Mucosa of stomach (tissue), 1 donor: ENCODE measurements around the gene KCNIP2.

Source experiments
- H3K27me3 ChIP-seq: one replicate; pipeline ENCODE4 v1.7.0; 2013; ENCODE audit warnings: mild to moderate bottlenecking, low read length; ENCODE audit not compliant: control insufficient read depth, insufficient read depth
- H3K36me3 ChIP-seq: one replicate; pipeline ENCODE4 v1.7.0; 2013; ENCODE audit warnings: low read length; ENCODE audit not compliant: control insufficient read depth, insufficient read depth
- H3K4me1 ChIP-seq: one replicate; pipeline ENCODE4 v1.7.0; 2013; ENCODE audit warnings: mild to moderate bottlenecking, low read length; ENCODE audit not compliant: control insufficient read depth, insufficient read depth
- H3K4me3 ChIP-seq: one replicate; pipeline ENCODE4 v1.7.0; 2013; ENCODE audit warnings: low read length
- H3K9ac ChIP-seq: one replicate; pipeline ENCODE4 v1.7.0; 2013; ENCODE audit warnings: mild to moderate bottlenecking, low read length, moderate library complexity
- H3K9me3 ChIP-seq: one replicate; pipeline ENCODE4 v1.7.0; 2013; ENCODE audit warnings: mild to moderate bottlenecking, low read length, moderate library complexity; ENCODE audit not compliant: control insufficient read depth
- donor health status: Pancreatic carcinoma.

The KCNIP2 gene

GRCh38 chr10:101875068-101875688 is 31.6 kb upstream of the KCNIP2 start:
- Histone ChIP-seq H3K4me1 (no peaks in the 10 kb centered on the region), H3K4me3 (no peak overlapping the region), H3K36me3 (no peaks in the 10 kb centered on the region), H3K9ac (no peak overlapping the region), H3K9me3 (no peaks in the 10 kb centered on the region), H3K27me3 (no peaks in the 10 kb centered on the region)

GRCh38 chr10:101874252-101874651 is 30.7 kb upstream of the KCNIP2 start:
- Histone ChIP-seq H3K9ac (no peak overlapping the region), H3K9me3 (no peaks in the 10 kb centered on the region), H3K27me3 (no peaks in the 10 kb centered on the region), H3K4me3 (no peak overlapping the region), H3K4me1 (no peaks in the 10 kb centered on the region), H3K36me3 (no peaks in the 10 kb centered on the region)

GRCh38 chr10:101867931-101868330 is 24.3 kb upstream of the KCNIP2 start:
- H3K9me3 ChIP-seq, result no peaks in the 10 kb centered on the region

GRCh38 chr10:101859530-101859929 is 15.9 kb upstream of the KCNIP2 start:
- H3K4me1 ChIP-seq, result no peaks in the 10 kb centered on the region
- no peak overlapping the region for H3K9ac ChIP-seq
- H3K36me3 ChIP-seq, result no peaks in the 10 kb centered on the region
- H3K9me3 ChIP-seq, result no peaks in the 10 kb centered on the region
- no peak overlapping the region for H3K4me3 ChIP-seq
- H3K27me3 ChIP-seq, result no peaks in the 10 kb centered on the region

More at GRCh38 chr10:101867931-101868330, 24.3 kb upstream of the KCNIP2 start:
- Histone ChIP-seq H3K36me3 (no peaks in the 10 kb centered on the region), H3K27me3 (no peaks in the 10 kb centered on the region), H3K4me1 (no peaks in the 10 kb centered on the region), H3K9ac (no peak overlapping the region), H3K4me3 (no peak overlapping the region)

- Histone ChIP-seq H3K36me3 (no peaks in the 10 kb centered on the region), H3K4me1 (no peaks in the 10 kb centered on the region), H3K9ac (no peak overlapping the region), H3K9me3 (no peaks in the 10 kb centered on the region), H3K4me3 (no peak overlapping the region), H3K27me3 (no peaks in the 10 kb centered on the region)
Observed at GRCh38 chr10:101858723-101859500, 15.3 kb upstream of the KCNIP2 start.

GRCh38 chr10:101857802-101858476 is 14.3 kb upstream of the KCNIP2 start:
- H3K27me3 ChIP-seq, result no peaks in the 10 kb centered on the region
- H3K36me3 ChIP-seq, result no peaks in the 10 kb centered on the region
- H3K9me3 ChIP-seq, result no peaks in the 10 kb centered on the region
- no peak overlapping the region for H3K4me3 ChIP-seq
- H3K9ac ChIP-seq, result no peak overlapping the region
- no peaks in the 10 kb centered on the region for H3K4me1 ChIP-seq

- H3K27me3 ChIP-seq, result no peaks in the 10 kb centered on the region
- H3K9ac ChIP-seq, result no peak overlapping the region
- H3K4me3 ChIP-seq, result no peak overlapping the region
- H3K4me1 ChIP-seq, result no peaks in the 10 kb centered on the region
- H3K36me3 ChIP-seq, result no peaks in the 10 kb centered on the region
- no peaks in the 10 kb centered on the region for H3K9me3 ChIP-seq
Observed at GRCh38 chr10:101856626-101857025, 13.0 kb upstream of the KCNIP2 start.

GRCh38 chr10:101851411-101852116 is 8.0 kb upstream of the KCNIP2 start:
- no peaks in the 10 kb centered on the region for H3K36me3 ChIP-seq
- no peaks in the 10 kb centered on the region for H3K27me3 ChIP-seq
- no peaks in the 10 kb centered on the region for H3K4me1 ChIP-seq
- H3K4me3 ChIP-seq, result no peak overlapping the region
- H3K9me3 ChIP-seq, result no peaks in the 10 kb centered on the region
- no peak overlapping the region for H3K9ac ChIP-seq

GRCh38 chr10:101850749-101851148 is 7.1 kb upstream of the KCNIP2 start:
- no peaks in the 10 kb centered on the region for H3K9me3 ChIP-seq
- H3K27me3 ChIP-seq, result no peaks in the 10 kb centered on the region
- no peaks in the 10 kb centered on the region for H3K4me1 ChIP-seq
- H3K9ac ChIP-seq, result no peak overlapping the region
- no peak overlapping the region for H3K4me3 ChIP-seq
- H3K36me3 ChIP-seq, result no peaks in the 10 kb centered on the region

GRCh38 chr10:101848894-101849351 is 5.3 kb upstream of the KCNIP2 start:
- Histone ChIP-seq H3K4me1 (no peaks in the 10 kb centered on the region), H3K4me3 (no peak overlapping the region), H3K9ac (no peak overlapping the region), H3K9me3 (no peaks in the 10 kb centered on the region), H3K27me3 (peaks cover 4% of the 10 kb centered on the region), H3K36me3 (no peaks in the 10 kb centered on the region)

- Histone ChIP-seq H3K9me3 (no peaks in the 10 kb centered on the region), H3K4me3 (no peak overlapping the region), H3K27me3 (peaks cover 4% of the 10 kb centered on the region), H3K36me3 (no peaks in the 10 kb centered on the region), H3K4me1 (no peaks in the 10 kb centered on the region), H3K9ac (no peak overlapping the region)
Observed at GRCh38 chr10:101848408-101848807, 4.8 kb upstream of the KCNIP2 start.

- no peak overlapping the region for H3K9ac ChIP-seq
- no peaks in the 10 kb centered on the region for H3K36me3 ChIP-seq
- H3K4me1 ChIP-seq, result peaks cover 5% of the 10 kb centered on the region
- H3K27me3 ChIP-seq, result peaks cover 4% of the 10 kb centered on the region
- no peak overlapping the region for H3K4me3 ChIP-seq
- no peaks in the 10 kb centered on the region for H3K9me3 ChIP-seq
Observed at GRCh38 chr10:101845893-101846292, 2.3 kb upstream of the KCNIP2 start.
